Stimulated activated CD8-positive, alpha-beta memory T cell treated with anti-CD3 and anti-CD28 coated beads, Interleukin-15, amount 100 ng/mL, for 24 hours (primary cell): ENCODE measurements around the gene PRSS35.
"Not testable (repeated sequence)": the region's sequence is repeated elsewhere in the genome, so short reads cannot be mapped to it uniquely, and the experiment has no call there.

Experiments
- DNase-seq: peaks from one replicate; pipeline ENCODE4 v3.0.0-alpha.2; 2020; ENCODE audit warnings: low read depth

The PRSS35 gene, protein sequence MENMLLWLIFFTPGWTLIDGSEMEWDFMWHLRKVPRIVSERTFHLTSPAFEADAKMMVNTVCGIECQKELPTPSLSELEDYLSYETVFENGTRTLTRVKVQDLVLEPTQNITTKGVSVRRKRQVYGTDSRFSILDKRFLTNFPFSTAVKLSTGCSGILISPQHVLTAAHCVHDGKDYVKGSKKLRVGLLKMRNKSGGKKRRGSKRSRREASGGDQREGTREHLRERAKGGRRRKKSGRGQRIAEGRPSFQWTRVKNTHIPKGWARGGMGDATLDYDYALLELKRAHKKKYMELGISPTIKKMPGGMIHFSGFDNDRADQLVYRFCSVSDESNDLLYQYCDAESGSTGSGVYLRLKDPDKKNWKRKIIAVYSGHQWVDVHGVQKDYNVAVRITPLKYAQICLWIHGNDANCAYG

DNA sequence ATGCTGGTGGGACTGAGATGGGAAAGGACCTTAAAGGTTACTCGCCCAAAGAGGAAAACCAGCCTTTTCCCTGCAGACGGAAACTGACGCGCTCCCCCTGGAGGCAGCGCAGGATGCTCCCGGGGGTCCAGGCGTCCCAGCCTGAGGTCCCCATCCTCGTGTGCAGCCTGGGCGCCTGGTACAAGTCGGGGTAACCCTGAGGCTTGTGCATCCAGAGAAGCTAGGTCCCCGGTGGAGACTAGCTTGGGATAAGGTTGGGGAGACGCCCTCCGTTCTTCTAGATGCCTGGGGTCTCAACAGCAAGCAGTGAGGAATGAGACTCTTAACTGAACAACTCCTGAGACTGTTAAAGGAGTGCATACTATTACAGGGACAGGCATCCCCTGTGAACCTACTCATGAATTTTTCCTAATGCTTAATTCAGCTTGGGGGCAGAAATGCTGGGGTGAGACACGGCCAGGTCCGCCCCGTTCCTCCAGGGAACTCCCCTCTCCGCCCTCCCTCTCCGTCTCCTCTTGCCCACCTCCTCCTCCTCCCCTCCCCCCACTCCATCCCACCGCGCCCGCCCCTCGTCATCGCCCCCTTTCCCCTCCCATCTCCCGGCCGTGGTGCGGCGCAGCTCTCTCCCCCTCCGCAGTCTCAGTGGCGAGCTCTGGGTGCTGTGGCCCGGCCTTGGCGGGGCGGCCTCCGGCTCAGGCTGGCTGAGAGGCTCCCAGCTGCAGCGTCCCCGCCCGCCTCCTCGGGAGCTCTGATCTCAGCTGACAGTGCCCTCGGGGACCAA is at the start of gene PRSS35:
PRSS35 (plus strand) TSS at position 634 of the 781 bp plus-strand sequence. CDS start 10,908 bp downstream, outside the sequence.
- no peak for DNase-seq

DNA sequence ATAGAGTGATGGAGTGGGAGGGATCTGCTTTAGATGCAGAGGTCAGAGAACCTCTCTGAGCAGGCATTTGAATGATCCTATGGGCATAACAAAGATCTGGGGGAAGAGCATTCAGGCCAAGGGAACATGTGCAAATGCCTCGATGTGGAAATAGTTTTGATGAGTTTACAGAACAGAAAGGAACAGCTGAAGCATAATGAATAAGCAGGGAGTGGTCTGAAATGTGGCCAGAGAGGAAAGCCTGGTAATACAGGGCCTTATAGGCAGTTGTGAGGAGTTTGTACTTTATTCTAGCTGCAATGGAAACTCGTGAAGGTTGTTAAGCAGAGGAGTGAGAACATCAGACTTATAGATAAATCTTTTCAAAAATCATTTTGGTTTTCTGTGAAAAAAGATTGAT is 48.4 kb upstream of the PRSS35 start:
- DNase-seq, result no peak

DNA sequence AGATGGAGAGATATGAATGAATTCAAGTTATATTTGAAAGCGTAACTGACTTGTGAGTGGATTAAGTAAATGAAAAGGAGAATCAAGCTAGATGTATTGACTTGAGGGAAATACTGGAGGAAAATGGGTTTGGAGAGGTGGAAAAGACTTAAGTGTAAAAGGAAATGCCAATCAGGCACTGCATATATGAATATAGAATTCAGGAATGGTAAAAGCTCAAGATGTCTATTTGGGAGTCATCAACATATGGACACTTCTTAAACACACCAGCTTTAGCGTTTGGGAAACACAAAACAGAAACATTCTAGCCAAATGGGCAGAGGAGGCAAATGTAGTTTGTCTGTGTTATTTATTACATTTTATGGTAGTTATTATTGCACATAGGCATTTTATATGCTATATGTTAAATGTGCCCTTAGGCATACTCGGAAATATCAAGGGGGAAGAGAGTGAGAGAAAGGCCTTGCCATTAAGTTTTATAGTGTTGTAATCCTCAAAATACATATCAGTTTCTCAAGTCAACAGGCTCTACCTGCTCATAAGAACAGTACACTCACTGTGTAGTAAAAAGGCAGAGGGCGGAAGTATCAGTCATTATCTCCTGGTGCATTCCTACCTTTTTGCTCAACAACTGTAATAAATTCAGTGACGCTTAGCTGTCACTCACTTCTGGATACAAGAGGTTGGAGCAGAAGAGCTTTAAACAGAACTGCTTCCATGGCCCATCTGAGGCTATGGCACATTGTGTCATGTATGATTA is 47.8 kb upstream of the PRSS35 start:
- DNase-seq, result no peak

DNA sequence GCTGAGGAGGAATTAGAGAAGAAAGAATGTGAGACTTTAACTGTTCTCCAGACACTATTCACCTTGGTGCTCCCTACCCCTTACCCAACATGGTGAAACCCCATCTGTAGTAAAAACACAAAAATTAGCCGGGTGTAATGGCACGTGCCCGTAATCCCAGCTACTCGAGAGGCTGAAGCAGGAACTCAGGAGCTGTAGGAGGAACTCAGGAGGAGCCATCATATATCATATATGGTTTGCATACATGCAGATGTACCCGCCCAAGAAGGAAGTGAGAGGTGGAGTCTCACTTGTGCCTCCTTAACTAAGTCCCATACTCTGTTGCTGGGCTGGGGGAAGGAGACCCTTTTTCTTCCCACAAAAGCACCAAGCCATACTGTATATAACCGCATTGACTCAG is 46.0 kb upstream of the PRSS35 start:
- no peak for DNase-seq

DNA sequence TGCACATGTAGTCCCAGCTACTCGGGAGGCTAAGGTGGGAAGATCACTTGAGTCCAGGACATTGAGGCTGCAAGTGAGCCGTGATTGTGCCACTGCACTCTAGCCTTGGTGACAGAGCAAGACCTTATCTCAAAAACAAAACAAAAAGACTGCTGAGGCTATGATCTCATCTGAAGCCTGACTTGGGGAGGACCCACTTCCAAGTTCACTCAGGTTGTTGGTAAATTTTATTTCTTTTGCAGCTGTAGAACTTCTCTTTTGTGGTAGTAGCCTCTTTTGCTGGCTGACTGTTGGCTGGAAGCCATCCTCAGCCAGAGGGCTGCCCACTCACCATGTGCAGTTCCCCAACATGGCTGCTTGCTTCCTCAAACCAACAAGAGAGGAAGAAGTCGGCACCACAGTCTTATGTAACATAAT is 44.7 kb upstream of the PRSS35 start:
- no peak for DNase-seq

DNA sequence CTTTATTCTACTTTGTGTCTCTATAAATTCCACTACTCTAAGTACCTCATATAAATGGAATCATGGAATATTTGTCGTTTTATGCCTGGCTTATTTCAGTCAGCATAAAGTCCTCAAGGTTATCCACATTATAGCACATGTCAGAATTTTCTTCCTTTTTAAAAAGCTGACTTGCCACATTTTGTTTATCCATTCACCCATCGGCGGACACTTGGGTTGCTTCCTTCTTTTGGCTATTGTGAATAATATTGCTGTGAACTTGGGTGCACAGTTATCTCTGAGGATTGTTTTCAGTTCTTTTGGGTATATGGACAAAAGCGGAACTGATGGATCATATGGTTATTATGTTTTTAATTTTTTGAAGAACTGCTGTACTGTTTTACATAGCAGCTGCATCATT is 42.3 kb upstream of the PRSS35 start:
- DNase-seq, result no peak

DNA sequence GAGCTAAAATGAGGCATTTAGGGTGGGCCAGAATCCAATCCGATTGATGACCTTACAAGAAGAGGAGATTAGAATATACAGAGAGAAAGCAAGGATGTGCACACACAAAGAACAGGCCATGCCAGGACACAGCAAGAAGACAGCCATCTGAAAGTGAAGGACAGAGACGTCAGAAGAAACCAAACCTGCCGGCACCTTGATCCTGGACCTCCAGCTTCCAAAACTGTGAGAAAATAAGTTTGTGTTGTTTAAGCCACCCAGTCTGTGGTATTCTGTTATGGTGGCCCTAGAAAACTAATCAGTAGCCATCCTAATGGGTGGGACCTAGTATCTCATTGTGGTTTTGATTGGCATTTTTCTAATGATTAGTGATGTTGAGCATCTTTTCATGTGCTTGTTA is 41.7 kb upstream of the PRSS35 start:
- no peak for DNase-seq

DNA sequence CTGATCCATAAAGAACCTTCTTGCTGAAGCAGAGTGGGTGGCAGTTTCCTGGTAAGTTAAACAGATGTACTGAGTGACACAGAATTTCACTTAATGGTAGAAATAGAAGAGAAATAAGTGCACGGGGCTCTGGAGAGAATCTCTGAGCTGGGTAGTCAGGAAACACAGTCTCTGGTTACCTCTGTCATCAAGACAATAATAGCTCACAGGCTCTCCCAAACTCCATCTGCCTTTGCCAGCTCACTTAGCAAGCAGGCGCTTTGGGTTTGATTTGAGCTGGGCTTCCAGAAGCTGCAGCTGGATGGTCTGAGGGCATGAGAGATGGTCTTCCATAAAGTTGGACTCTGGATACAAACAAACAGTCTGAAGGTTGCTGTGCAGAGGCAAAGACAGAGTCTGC is 39.6 kb upstream of the PRSS35 start:
- no peak for DNase-seq

DNA sequence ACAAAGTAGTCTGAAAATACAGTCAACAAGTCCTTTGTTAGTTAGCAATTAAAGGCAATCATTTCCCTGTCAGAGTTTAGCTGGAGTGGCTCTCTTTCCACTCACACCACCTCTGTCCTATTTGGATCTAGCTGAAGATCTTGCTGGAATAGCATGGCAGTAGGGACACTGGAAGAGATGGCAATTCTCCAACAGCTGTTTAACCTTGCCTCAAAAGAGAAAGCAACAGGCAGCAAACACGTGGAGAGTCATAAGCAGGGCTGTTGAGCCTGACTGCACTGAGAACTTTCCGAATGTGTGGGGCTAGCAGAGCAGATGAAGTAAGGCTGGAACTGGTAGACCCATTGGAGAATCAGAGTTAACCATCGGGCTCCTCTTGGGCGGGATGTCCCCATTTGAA is 38.0 kb upstream of the PRSS35 start:
- no peak for DNase-seq

DNA sequence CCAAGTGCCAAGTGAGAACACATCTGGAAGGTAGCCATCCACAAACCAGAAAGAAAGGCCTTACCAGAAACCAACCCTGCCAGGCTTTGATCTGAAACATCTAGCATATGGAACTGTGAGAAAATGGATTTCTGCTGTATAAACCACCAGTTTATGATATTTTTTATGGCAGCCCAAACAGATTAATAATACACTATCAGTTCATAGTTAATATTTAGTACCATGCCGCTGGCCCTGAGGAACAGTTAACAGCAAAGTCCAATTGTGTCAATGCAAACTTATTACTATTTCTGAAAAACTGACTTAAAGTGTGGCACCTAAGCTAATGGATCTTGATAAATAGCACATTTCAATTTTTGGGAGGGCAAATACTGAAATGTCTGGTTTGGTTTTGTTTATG is 35.4 kb upstream of the PRSS35 start:
- DNase-seq, result no peak

DNA sequence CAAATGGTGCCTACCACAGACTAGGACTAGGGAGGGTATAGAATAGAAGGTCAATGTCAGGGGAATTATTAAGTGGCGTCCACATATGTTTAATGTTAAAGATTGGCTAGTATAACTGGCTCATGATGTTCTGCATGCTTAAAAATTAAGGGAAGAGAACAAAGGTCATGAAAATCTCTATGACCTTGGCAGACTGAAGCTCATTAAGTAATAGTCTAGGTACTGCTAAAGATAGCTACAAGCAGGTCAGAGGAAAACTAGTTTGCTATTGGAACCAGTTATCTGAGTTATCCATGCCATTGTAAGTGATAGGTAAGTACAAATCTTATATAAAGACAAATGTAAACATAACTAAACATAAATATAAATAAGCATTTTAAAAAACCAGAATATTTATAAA is 32.9 kb upstream of the PRSS35 start:
- no peak for DNase-seq

DNA sequence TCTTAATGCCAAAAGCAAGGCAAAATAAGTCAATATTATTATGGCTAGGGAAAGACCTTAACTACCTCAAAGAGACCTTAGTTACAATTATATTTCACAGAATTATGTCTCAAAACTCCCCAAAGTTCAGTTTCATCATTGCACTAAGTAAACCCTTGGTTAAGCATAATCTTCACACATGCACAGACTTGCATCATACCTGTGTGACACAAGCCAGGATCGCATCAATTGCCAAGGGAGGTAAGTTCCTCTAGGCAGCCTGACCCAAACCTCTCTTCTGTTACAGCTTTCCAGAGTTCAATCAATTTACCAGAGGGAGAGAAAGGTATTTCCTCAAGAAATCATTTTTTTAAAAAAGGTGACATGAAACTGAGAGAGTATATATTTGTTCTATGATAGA is 31.9 kb upstream of the PRSS35 start:
- DNase-seq, result no peak

DNA sequence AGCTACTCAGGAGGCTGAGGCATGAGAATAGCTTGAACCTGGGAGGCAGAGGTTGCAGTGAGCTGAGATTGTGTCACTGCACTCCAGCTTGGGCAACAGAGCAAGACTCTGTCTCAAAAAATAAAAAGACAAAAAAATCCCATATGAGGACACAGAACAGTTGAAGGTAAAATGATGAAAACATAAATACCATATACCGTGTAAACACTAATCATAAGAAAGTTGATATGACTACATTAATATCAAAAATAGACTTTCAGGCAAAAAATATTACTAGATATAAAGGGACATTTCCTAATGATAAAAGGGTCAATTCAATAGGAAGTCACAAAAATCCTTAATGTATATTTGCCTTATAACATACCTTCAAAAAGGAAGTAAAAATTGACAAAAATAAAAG is 30.4 kb upstream of the PRSS35 start:
- not testable (repeated sequence) for DNase-seq

DNA sequence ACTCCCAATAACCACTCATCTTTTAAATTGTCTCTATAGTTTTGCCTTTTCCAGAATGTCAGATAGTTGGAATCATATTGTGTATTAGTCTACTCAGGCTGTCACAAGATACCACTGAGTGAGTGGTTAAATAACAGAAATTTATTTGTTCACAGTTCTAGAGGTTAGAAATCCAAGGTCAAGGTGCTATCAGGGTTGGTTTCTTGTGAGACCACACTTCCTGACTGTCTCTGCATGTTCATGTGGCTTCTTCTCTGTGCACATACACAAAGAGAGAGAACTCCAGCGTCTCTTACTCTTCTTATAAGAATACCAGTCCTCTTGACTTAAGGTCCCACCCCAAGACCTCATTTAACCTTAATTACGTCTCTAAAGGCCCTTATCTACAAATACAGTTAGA is 23.9 kb upstream of the PRSS35 start:
- no peak for DNase-seq

DNA sequence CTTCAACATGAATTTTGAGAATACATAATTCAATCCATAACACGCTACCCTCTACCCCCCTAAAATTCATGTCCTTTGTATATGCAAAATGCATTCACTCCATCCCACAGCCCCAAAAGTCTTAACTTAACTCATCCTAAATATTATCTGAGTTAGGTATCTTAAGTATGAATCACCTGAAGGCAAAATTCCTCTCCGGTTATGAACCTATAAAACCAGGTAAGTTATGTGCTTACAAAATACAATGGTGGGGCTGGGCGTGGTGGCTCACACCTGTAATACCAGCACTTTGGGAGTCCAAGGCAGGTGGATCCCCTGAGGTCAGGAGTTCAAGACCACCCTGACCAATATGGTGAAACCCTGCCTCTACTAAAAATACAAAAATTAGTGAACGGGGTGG is 23.5 kb upstream of the PRSS35 start:
- no peak for DNase-seq

DNA sequence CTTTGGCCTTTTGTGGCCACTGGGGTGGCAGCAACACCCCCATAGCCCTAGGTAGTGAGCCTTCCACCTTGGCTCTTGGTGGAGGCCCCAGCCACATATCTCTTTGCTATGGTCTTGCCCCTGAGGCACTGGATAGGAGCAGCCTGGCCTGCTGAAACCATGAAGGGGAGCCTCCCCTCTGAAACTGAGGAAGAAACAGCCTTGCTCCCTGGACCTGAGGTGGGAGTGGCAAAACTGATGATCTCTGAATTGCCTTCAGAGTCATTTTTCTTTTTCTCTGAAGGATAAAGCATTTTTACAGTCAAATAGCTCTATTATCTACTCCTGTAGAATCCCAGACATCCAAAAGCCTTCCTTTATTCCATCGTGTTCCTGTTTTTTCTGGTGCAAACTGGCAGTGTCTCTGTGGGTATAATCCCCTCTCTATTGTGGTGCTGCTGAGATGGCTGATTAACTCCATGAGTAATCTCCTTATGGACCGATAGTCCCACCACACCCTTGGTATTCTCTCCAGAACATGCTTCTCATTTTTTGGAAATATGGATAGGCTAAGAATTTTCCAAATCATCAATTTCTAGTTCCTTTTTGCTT is 22.0 kb upstream of the PRSS35 start:
- DNase-seq, result no peak

DNA sequence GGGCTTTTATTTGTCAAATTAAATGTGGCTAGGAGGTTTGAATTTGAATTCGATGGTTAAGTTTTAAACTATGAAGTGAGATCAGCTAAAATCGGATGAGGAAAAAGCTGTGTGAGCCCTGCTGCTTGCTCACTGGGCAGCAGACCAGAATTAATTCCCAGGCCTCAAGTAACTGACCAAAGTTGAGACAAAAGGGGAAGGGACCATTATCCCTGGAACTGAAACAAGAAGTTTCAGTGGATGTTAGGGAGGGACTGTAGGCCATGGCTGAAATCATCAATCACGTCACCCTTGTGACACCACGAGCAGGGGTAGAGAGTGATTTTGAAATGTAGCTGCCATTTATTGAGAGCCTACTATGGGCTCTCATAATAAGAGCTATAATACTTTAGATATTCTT is 7.0 kb upstream of the PRSS35 start:
- no peak for DNase-seq

DNA sequence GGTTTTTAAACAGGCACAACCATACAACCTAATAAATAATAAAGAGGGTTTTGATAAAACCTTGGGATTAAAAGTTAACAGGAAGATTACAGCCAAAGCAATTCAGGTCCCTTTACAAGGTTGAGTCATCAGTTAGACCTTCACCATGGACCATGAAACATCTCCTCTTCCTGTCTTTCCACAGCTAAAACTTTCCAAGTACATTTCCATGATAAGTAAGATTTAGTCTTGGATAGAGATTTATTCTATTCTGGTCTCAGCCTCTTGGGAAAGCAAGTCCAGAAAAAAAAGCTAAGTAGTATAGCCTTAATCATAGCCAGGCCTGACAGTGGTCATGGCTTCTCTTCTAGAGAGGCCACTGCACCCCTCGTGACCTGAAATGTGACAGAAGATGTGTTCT is 2.9 kb upstream of the PRSS35 start:
- DNase-seq, result no peak

DNA sequence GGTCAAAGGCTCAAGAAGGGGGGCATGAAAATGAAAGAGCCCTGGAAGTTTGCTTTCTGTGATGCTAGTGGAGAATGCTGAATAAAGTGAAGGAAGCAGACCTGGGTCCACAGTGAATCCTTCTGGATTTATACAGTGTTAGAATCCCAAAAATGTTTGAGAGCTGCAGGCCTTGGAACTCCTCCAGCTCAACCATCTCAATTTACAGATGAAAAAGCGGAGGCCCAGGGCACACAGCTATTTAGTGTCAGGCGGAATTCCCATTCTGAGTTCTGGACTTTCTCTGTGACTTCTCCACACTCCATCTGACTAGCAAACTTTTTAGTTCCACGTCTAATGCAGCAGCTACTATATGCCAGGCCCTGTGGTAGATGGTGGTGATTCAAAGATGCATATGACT is 1.5 kb upstream of the PRSS35 start:
- DNase-seq, result no peak

DNA sequence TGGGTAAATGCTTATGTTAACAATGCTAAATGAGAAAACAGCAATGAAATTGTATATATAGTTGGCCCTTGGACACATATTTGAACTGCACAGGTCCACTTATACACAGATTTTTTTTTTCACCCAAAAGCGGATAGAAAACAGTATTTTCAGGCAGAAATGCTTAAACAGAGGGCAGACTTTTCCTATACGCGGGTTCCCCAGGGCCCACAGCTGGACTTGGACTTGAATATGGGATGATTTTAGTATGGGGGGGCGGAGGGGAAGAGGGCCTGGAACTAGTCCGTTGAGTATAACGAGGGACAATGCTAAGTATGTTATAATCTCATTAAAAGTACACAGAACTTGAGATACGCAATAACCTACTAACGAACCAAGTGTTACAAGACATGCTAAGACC is 1.1 kb upstream of the PRSS35 start:
- DNase-seq, result no peak

DNA sequence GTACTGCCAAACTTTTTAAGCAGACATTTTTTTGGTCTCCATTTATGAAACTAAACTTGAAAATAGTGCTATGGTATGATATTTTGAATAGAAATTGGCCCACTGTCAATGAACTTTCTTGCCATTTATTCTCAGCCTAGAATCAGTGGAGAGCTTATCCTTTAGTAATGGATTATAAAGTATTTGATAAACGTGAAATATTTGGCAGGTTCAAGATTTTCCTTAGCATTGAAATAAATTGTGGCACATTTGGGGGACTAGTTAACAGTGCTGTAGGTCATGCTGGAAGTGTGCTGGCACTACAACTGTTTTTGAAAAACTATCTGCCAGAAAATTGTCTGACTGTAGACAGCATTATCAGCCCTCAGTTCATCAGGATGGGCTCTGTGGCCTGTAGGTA is 2.1 kb downstream of the PRSS35 start:
- DNase-seq, result no peak

DNA sequence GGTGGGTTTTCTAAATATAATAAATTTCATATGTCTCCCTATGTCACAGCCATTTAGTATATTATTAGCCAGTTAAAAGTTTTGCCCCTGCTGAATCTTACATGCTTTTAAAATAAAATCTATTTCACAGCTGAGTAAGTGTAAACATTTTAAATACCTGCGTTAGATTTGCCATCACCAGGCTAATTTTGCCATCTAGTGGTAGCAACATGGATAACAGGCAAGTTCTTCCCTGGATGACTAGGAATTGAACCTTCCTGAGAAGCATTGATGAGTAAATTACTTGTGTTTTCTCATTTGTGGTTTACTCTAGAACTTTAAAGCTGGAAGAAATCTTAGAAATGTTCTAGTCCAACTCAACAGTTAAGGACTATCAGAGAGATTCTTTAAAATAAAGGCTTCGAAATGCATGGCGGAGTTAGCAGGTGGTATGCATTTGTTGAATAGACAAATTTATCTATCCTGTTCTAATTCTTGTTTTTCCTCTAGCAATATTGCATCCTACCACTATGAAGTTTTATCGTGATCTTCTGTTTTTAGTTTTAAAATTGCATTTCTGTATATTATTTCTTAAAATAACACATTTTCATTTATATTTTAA is 2.6 kb downstream of the PRSS35 start:
- no peak for DNase-seq
